NCI-H1105 treated with DMSO at 0.1 percent for 48 hours (cell line): Measurements from ENCODE around the gene RNF144B.

Source experiments
- DNase-seq: peaks from one replicate; lab custom pipeline; 2025; lab: John Stamatoyannopoulos, UW

Gene RNF144B

GRCh38 chr6:18513253-18513798 lies 126.2 kb downstream of the RNF144B start:
- no peak for DNase-seq

- DNase-seq: no peak
These were observed 127.0 kb downstream of the RNF144B start for GRCh38 chr6:18514180-18514579.

GRCh38 chr6:18515767-18516166 lies 128.6 kb downstream of the RNF144B start:
- DNase-seq: no peak
